ENCODE measurements around the gene SWT1.

DNA sequence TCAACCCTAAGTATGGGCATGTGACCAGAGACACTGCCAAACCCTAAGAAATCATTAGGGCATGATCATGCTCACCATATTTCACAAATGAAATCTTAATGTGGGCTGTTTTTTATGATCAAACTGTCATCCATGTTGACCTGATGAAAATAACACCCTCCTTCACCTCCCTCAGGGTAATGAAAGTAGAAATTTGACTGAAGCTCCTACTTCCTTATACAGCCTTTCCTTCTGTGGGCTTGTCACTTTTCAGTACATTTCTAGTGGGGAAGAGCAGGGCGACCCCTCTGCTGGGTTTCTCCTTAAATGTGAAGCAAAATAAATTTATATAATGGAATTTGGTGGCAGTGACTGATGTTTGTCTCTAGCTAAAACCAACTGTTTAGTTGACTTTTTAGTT is 134.2 kb downstream of the SWT1 start:
- TF ChIP-seq, protein P1, sequence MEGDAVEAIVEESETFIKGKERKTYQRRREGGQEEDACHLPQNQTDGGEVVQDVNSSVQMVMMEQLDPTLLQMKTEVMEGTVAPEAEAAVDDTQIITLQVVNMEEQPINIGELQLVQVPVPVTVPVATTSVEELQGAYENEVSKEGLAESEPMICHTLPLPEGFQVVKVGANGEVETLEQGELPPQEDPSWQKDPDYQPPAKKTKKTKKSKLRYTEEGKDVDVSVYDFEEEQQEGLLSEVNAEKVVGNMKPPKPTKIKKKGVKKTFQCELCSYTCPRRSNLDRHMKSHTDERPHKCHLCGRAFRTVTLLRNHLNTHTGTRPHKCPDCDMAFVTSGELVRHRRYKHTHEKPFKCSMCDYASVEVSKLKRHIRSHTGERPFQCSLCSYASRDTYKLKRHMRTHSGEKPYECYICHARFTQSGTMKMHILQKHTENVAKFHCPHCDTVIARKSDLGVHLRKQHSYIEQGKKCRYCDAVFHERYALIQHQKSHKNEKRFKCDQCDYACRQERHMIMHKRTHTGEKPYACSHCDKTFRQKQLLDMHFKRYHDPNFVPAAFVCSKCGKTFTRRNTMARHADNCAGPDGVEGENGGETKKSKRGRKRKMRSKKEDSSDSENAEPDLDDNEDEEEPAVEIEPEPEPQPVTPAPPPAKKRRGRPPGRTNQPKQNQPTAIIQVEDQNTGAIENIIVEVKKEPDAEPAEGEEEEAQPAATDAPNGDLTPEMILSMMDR (IDR thresholded peaks at IDR 0.05), result no peak
- TF ChIP-seq POLR2AphosphoS5 (IDR thresholded peaks at IDR 0.05) (no peak), POLR2A (IDR thresholded peaks at IDR 0.05) (no peak)
